ENCODE results near the gene CD37. TPM values are rescaled to one million over a fixed set of nuclear protein-coding genes. Genes with fewer than 3 reads are reported as not detected.

Gene CD37
- total RNA-seq, 1 experiment from 2014 or later, result not detected

DNA sequence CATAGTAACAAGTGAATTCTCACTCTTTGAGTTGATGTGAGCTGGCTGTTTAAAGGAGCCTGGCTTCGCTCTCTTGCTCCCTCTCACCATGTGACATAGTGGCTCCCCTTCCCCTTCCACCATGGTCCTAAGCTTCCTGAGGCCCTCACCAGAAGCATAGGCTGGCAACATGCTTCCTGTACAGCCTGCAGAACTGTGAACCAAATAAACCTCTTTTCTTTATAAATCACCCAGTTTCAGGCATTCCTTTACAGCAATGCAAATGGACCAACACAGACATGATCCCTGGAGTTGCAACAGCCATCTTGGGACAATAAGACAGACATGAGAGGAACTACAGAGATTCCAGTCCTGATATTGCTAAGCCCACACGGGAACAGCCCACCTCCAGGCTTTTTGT, 14.4 kb downstream of the CD37 start:
- no peak overlapping the region for H2BK15ac ChIP-seq (ENCODE audit: low read depth, low read length)
- H3K23me2 ChIP-seq (ENCODE audit: insufficient read length, low read depth, low read length, poor library complexity, severe bottlenecking), result no peaks in the 10 kb centered on the region
- Mint-ChIP-seq H3K4me3 (no peak overlapping the region), H3K36me3 (ENCODE audit: insufficient read depth in 1 of 3, low read depth in 3 of 3) (peaks cover 80 to 98% (median 94%) of the 10 kb centered on the region in 3 experiments), H3K27me3 (ENCODE audit: low read depth) (no peaks in the 10 kb centered on the region), H3K4me1 (peaks cover 3 to 4% of the 10 kb centered on the region in 2 experiments; a peak in 2 of 4 replicates), H3K9me3 (no peaks in the 10 kb centered on the region), H3K27ac (peak overlapping the region; percentile 40 to 77 (median 72); a peak in 3 of 7 replicates)
- TF ChIP-seq, protein P1, sequence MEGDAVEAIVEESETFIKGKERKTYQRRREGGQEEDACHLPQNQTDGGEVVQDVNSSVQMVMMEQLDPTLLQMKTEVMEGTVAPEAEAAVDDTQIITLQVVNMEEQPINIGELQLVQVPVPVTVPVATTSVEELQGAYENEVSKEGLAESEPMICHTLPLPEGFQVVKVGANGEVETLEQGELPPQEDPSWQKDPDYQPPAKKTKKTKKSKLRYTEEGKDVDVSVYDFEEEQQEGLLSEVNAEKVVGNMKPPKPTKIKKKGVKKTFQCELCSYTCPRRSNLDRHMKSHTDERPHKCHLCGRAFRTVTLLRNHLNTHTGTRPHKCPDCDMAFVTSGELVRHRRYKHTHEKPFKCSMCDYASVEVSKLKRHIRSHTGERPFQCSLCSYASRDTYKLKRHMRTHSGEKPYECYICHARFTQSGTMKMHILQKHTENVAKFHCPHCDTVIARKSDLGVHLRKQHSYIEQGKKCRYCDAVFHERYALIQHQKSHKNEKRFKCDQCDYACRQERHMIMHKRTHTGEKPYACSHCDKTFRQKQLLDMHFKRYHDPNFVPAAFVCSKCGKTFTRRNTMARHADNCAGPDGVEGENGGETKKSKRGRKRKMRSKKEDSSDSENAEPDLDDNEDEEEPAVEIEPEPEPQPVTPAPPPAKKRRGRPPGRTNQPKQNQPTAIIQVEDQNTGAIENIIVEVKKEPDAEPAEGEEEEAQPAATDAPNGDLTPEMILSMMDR (conservative IDR thresholded peaks at IDR 0.05), result no peak
- no peak overlapping the region for H3T11ph ChIP-seq (ENCODE audit: low read length)
- no peak overlapping the region for H3K56ac ChIP-seq (ENCODE audit: insufficient read length, low read depth, low read length)
- H3K27me3 ChIP-seq (ENCODE audit: insufficient read depth, low read length), result no peaks in the 10 kb centered on the region
- no peak for DNase-seq
- no peaks in the 10 kb centered on the region for H4K20me1 ChIP-seq (ENCODE audit: control insufficient read depth, insufficient read depth, insufficient read length)
- no peak overlapping the region for H4K5ac ChIP-seq (ENCODE audit: insufficient read length, low read depth, low read length)
- H3K79me2 ChIP-seq (ENCODE audit: insufficient read depth, low read length), result no peaks in the 10 kb centered on the region
- H3K79me1 ChIP-seq (ENCODE audit: insufficient read depth, low read depth, low read length, poor library complexity, severe bottlenecking), result no peaks in the 10 kb centered on the region
- no peak overlapping the region for H2AFZ ChIP-seq (ENCODE audit: low read length)
- H3K9me3 ChIP-seq (ENCODE audit: control insufficient read depth, low read depth, low read length), result no peaks in the 10 kb centered on the region
- H2BK120ac ChIP-seq (ENCODE audit: low read depth, low read length, poor library complexity, severe bottlenecking), result no peak overlapping the region
- H3K27ac ChIP-seq (ENCODE audit: insufficient read length, low read depth, low read length), result no peak overlapping the region
- no peak overlapping the region for H3K18ac ChIP-seq (ENCODE audit: insufficient read length, low read depth, low read length)
- no CpG with 5 or more reads among the region's 2 CpGs for WGBS (ENCODE audit: extremely low coverage, insufficient read length, low lambda C conversion rate)
- no peak overlapping the region for H2BK20ac ChIP-seq (ENCODE audit: low read depth, low read length, poor library complexity, severe bottlenecking)
- H3K23ac ChIP-seq (ENCODE audit: insufficient read length, low read depth, low read length), result no peak overlapping the region
- H4K91ac ChIP-seq (ENCODE audit: insufficient read length, low read depth, low read length), result no peak overlapping the region
- no peak overlapping the region for H3K9ac ChIP-seq (ENCODE audit: extremely low read depth, insufficient read length, low read length)
- H2BK12ac ChIP-seq (ENCODE audit: insufficient read length, low read depth, low read length), result no peak overlapping the region
- no peak overlapping the region for H3K4me2 ChIP-seq (ENCODE audit: insufficient read depth, insufficient read length, low read length)
- no peak overlapping the region for H2AK5ac ChIP-seq (ENCODE audit: insufficient read length, low read length)
- no peaks in the 10 kb centered on the region for H3K4me1 ChIP-seq (ENCODE audit: insufficient read depth, low read length)
- H3K14ac ChIP-seq (ENCODE audit: insufficient read depth, low read length), result no peak overlapping the region
- H4K8ac ChIP-seq (replicated peaks; ENCODE audit: insufficient read length, low read depth, low read length), result no peak overlapping the region
- H3K4ac ChIP-seq (ENCODE audit: low read depth, low read length), result no peak overlapping the region
- H2BK5ac ChIP-seq (ENCODE audit: insufficient read length, low read length), result no peak overlapping the region

Measured in H9 (cell line).